Testis (tissue), 2 donors: ENCODE measurements around the gene RASA3.

Source experiments
- CTCF ChIP-seq, 3 experiments: fragments of 450-650 bp in 2 of 3; fragments of 200-600 bp in 1 of 3; sonication (generic) in 1 of 3; IDR thresholded peaks; one replicate each; pipeline ENCODE4 v1.5.1; 2016 to 2019; ENCODE audit warnings: antibody characterized with exemption in 3 of 3, mild to moderate bottlenecking in 2 of 3, moderate library complexity in 1 of 3
- POLR2A ChIP-seq: fragments of 450-650 bp; IDR thresholded peaks from one replicate; pipeline ENCODE4 v1.6.1; 2017; ENCODE audit warnings: antibody characterized with exemption, mild to moderate bottlenecking, moderate library complexity

GRCh38 chr13:113973218-113974164, 158.9 kb downstream of the RASA3 start, which contains the start of gene C13orf46:
- TF ChIP-seq POLR2A (no peak), CTCF (IDR thresholded peaks at IDR 0.05) (no peak)
